ENCODE measurements around the gene EPS8L1.
"Not testable (repeated sequence)": the region's sequence is repeated elsewhere in the genome, so short reads cannot be mapped to it uniquely, and the experiment has no call there.

The EPS8L1 gene

GRCh38 chr19:55075371-55075998 is at the start of gene EPS8L1:
EPS8L1 (plus strand) TSS chr19:55075869; CDS start chr19:55076445, 576 bp downstream.
- no peak for TF ChIP-seq CTCF (IDR thresholded peaks at IDR 0.05; ENCODE audit: borderline replicate concordance, control extremely low read depth, extremely low read depth, insufficient read depth, missing control alignments)
- in situ Hi-C loops (cut with MboI; ENCODE audit: low sequenced_read_pairs, unreplicated experiment) = no loop called here

GRCh38 chr19:55027140-55027471 is 48.6 kb upstream of the EPS8L1 start:
- in situ Hi-C loops (cut with MboI; ENCODE audit: low sequenced_read_pairs, unreplicated experiment); DNase-seq (ENCODE audit: low spot score): not testable (repeated sequence)

More at GRCh38 chr19:55075371-55075998, at the start of gene EPS8L1:
- DNase-seq (ENCODE audit: low spot score) = no peak

GRCh38 chr19:55027472-55028337 is 48.0 kb upstream of the EPS8L1 start:
- no peak for DNase-seq (ENCODE audit: low spot score)
- in situ Hi-C loops (cut with MboI; ENCODE audit: low sequenced_read_pairs, unreplicated experiment) = no loop called here
- no peak for TF ChIP-seq CTCF (IDR thresholded peaks at IDR 0.05; ENCODE audit: borderline replicate concordance, control extremely low read depth, extremely low read depth, insufficient read depth, missing control alignments)

- in situ Hi-C loops (cut with MboI; ENCODE audit: low sequenced_read_pairs, unreplicated experiment) = no loop called here
- DNase-seq (ENCODE audit: low spot score) = no peak
- no peak for TF ChIP-seq CTCF (IDR thresholded peaks at IDR 0.05; ENCODE audit: borderline replicate concordance, control extremely low read depth, extremely low read depth, insufficient read depth, missing control alignments)
Observed at GRCh38 chr19:55028757-55029156, 46.9 kb upstream of the EPS8L1 start.

- TF ChIP-seq CTCF (IDR thresholded peaks at IDR 0.05; ENCODE audit: borderline replicate concordance, control extremely low read depth, extremely low read depth, insufficient read depth, missing control alignments) = no peak
- in situ Hi-C loops (cut with MboI; ENCODE audit: low sequenced_read_pairs, unreplicated experiment) = no loop called here
- DNase-seq (ENCODE audit: low spot score) = no peak
Observed at GRCh38 chr19:55031178-55031577, 44.5 kb upstream of the EPS8L1 start.

- DNase-seq (ENCODE audit: low spot score) = no peak
- TF ChIP-seq CTCF (IDR thresholded peaks at IDR 0.05; ENCODE audit: borderline replicate concordance, control extremely low read depth, extremely low read depth, insufficient read depth, missing control alignments) = no peak
- in situ Hi-C loops (cut with MboI; ENCODE audit: low sequenced_read_pairs, unreplicated experiment) = no loop called here
Observed at GRCh38 chr19:55032170-55032800, 43.4 kb upstream of the EPS8L1 start.

- in situ Hi-C loops (cut with MboI; ENCODE audit: low sequenced_read_pairs, unreplicated experiment); DNase-seq (ENCODE audit: low spot score): not testable (repeated sequence)
Observed at GRCh38 chr19:55032976-55033643, 42.6 kb upstream of the EPS8L1 start.
